ENCODE data around the gene KANK3. TPM values are rescaled to one million over a fixed set of nuclear protein-coding genes. Genes with fewer than 3 reads are reported as not detected.
"Not testable (repeated sequence)": the region's sequence is repeated elsewhere in the genome, so short reads cannot be mapped to it uniquely, and the experiment has no call there.

Gene KANK3
- polyA plus RNA-seq, 1 donor from 2014 or later, result 2.8 TPM

DNA sequence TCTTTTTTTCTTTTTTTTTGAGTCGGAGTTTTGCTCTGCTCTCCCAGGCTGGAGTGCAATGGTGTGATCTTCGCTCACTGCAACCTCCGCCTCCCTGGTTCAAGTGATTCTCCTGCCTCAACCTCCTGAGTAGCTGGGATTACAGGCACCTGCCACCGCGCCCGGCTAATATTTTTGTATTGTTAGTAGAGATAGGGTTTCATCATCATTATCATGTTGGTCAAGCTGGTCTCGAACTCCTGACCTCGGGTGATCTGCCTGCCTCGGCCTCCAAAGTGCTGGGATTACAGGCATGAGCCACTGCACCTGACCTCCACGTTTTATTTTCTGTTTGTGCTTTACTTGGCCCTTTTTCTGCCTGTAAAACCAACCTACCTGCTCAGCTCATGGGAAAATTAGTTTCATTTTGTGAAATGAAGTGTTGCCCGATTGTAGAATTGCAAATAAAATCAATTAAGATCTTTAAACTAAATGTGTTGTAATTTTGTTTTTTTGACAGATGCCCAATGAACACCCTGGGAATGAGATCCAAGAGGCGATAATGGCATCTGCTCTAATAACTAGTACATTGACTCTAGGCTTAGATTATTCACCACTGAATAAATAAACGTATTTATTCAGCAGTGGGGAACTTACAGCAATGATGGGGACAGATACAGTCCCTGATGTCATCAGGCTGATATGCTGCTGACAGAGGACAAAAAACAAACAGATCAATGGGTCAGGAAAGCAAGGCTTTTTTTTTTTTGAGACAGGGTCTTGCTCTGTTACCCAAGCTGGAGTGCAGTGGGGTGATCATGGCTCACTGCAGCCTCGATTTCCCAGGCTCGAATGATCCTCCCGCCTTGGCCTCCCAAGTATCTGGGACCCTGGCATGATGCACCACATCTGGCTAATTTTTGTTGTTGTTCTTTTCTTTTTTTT is 44.9 kb upstream of the KANK3 start:
- TF ChIP-seq EP300 (conservative IDR thresholded peaks at IDR 0.05; ENCODE audit: poor library complexity, severe bottlenecking) (no peak), TAF1 (IDR thresholded peaks at IDR 0.05; ENCODE audit: low read depth) (no peak), SMC3 (conservative IDR thresholded peaks at IDR 0.05; ENCODE audit: poor library complexity) (no peak), POLR2AphosphoS5 (IDR thresholded peaks at IDR 0.05) (no peak), RAD21 (conservative IDR thresholded peaks at IDR 0.05) (no peak)
- Histone ChIP-seq H3K27ac (ENCODE audit: low read length) (no peak overlapping the region), H3K4me3 (ENCODE audit: low read length) (no peak overlapping the region), H3K9me3 (ENCODE audit: low read length) (no peaks in the 10 kb centered on the region), H3K4me2 (ENCODE audit: low read length) (no peak overlapping the region), H3K9ac (ENCODE audit: low read length) (no peak overlapping the region), H4K20me1 (ENCODE audit: insufficient read depth) (peaks cover 17% of the 10 kb centered on the region), H3K27me3 (ENCODE audit: insufficient read depth, low read depth, low read length) (no peaks in the 10 kb centered on the region), H2AFZ (ENCODE audit: low read depth, low read length) (no peak overlapping the region), H3K36me3 (ENCODE audit: insufficient read depth, low read length) (no peaks in the 10 kb centered on the region), H3K9me2 (ENCODE audit: insufficient read depth, low read length) (no peaks in the 10 kb centered on the region), H3F3A (ENCODE audit: insufficient read depth, low read length, poor library complexity, severe bottlenecking) (no peaks in the 10 kb centered on the region), H3K79me2 (replicated peaks; ENCODE audit: insufficient read depth, low read length) (peaks cover 26% of the 10 kb centered on the region)

- TF ChIP-seq EZH2 (IDR thresholded peaks at IDR 0.05; ENCODE audit: borderline replicate concordance, insufficient read depth, low read length, poor library complexity, severe bottlenecking), result no peak
- no peak for TF ChIP-seq TAF1 (IDR thresholded peaks at IDR 0.05; ENCODE audit: low read depth)
- no peak for TF ChIP-seq POLR2AphosphoS5 (IDR thresholded peaks at IDR 0.05)
- TF ChIP-seq RAD21 (conservative IDR thresholded peaks at IDR 0.05), result no peak
- TF ChIP-seq, protein P1, sequence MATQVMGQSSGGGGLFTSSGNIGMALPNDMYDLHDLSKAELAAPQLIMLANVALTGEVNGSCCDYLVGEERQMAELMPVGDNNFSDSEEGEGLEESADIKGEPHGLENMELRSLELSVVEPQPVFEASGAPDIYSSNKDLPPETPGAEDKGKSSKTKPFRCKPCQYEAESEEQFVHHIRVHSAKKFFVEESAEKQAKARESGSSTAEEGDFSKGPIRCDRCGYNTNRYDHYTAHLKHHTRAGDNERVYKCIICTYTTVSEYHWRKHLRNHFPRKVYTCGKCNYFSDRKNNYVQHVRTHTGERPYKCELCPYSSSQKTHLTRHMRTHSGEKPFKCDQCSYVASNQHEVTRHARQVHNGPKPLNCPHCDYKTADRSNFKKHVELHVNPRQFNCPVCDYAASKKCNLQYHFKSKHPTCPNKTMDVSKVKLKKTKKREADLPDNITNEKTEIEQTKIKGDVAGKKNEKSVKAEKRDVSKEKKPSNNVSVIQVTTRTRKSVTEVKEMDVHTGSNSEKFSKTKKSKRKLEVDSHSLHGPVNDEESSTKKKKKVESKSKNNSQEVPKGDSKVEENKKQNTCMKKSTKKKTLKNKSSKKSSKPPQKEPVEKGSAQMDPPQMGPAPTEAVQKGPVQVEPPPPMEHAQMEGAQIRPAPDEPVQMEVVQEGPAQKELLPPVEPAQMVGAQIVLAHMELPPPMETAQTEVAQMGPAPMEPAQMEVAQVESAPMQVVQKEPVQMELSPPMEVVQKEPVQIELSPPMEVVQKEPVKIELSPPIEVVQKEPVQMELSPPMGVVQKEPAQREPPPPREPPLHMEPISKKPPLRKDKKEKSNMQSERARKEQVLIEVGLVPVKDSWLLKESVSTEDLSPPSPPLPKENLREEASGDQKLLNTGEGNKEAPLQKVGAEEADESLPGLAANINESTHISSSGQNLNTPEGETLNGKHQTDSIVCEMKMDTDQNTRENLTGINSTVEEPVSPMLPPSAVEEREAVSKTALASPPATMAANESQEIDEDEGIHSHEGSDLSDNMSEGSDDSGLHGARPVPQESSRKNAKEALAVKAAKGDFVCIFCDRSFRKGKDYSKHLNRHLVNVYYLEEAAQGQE (IDR thresholded peaks at IDR 0.05; ENCODE audit: borderline replicate concordance), result no peak
- TF ChIP-seq MXI1 (conservative IDR thresholded peaks at IDR 0.05; ENCODE audit: poor library complexity, severe bottlenecking), result no peak
- no peak for TF ChIP-seq SMC3 (conservative IDR thresholded peaks at IDR 0.05; ENCODE audit: poor library complexity)
- TF ChIP-seq, protein P2, sequence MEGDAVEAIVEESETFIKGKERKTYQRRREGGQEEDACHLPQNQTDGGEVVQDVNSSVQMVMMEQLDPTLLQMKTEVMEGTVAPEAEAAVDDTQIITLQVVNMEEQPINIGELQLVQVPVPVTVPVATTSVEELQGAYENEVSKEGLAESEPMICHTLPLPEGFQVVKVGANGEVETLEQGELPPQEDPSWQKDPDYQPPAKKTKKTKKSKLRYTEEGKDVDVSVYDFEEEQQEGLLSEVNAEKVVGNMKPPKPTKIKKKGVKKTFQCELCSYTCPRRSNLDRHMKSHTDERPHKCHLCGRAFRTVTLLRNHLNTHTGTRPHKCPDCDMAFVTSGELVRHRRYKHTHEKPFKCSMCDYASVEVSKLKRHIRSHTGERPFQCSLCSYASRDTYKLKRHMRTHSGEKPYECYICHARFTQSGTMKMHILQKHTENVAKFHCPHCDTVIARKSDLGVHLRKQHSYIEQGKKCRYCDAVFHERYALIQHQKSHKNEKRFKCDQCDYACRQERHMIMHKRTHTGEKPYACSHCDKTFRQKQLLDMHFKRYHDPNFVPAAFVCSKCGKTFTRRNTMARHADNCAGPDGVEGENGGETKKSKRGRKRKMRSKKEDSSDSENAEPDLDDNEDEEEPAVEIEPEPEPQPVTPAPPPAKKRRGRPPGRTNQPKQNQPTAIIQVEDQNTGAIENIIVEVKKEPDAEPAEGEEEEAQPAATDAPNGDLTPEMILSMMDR (IDR thresholded peaks at IDR 0.05; ENCODE audit: poor library complexity, severe bottlenecking), result no peak
- no peak for TF ChIP-seq EP300 (conservative IDR thresholded peaks at IDR 0.05; ENCODE audit: poor library complexity, severe bottlenecking)
- no peak overlapping the region for H3K9ac ChIP-seq (ENCODE audit: low read length)
These were observed 43.9 kb upstream of the KANK3 start for GRCh38 chr19:8386990-8387389.

GRCh38 chr19:8386419-8386818 is 43.4 kb upstream of the KANK3 start:
- H3K79me2 ChIP-seq (replicated peaks; ENCODE audit: insufficient read depth, low read length), result peaks cover 11% of the 10 kb centered on the region
- not testable (repeated sequence) for H3K27me3 ChIP-seq (ENCODE audit: insufficient read depth, low read depth, low read length); H3F3A ChIP-seq (ENCODE audit: insufficient read depth, low read length, poor library complexity, severe bottlenecking); H3K9me3 ChIP-seq (ENCODE audit: low read length); H4K20me1 ChIP-seq (ENCODE audit: insufficient read depth); H3K36me3 ChIP-seq (ENCODE audit: insufficient read depth, low read length); H3K27ac ChIP-seq (ENCODE audit: low read length); H3K4me3 ChIP-seq (ENCODE audit: low read length); H3K4me2 ChIP-seq (ENCODE audit: low read length); H3K9me2 ChIP-seq (ENCODE audit: insufficient read depth, low read length); H3K9ac ChIP-seq (ENCODE audit: low read length); H2AFZ ChIP-seq (ENCODE audit: low read depth, low read length)

More at GRCh38 chr19:8386990-8387389, 43.9 kb upstream of the KANK3 start:
- Histone ChIP-seq H3K36me3 (ENCODE audit: insufficient read depth, low read length) (no peaks in the 10 kb centered on the region), H3K9me3 (ENCODE audit: low read length) (no peaks in the 10 kb centered on the region), H3K4me3 (ENCODE audit: low read length) (no peak overlapping the region), H2AFZ (ENCODE audit: low read depth, low read length) (no peak overlapping the region), H3K4me2 (ENCODE audit: low read length) (no peak overlapping the region), H3K27ac (ENCODE audit: low read length) (no peak overlapping the region), H3K9me2 (ENCODE audit: insufficient read depth, low read length) (no peaks in the 10 kb centered on the region), H3F3A (ENCODE audit: insufficient read depth, low read length, poor library complexity, severe bottlenecking) (no peaks in the 10 kb centered on the region), H3K79me2 (replicated peaks; ENCODE audit: insufficient read depth, low read length) (peaks cover 17% of the 10 kb centered on the region), H4K20me1 (ENCODE audit: insufficient read depth) (peaks cover 11% of the 10 kb centered on the region), H3K27me3 (ENCODE audit: insufficient read depth, low read depth, low read length) (no peaks in the 10 kb centered on the region)

DNA sequence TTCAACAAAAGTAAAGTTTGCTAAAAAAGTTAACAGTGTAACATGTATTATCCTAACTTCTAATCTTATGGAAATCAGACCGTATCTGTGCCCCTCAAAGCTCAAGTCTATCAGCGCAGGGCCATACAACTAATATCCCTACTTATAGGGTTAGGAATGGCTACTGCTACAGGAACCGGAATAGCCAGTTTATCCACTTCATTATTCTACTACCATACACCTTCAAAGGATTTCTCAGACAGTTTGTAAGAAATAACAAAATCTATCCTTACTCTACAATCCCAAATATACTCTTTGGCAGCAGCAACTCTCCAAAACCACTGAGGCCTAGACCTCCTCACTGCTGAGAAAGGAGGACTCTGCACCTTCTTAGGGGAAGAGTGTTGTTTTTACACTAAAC is 42.5 kb upstream of the KANK3 start:
- not testable (repeated sequence) for H3K36me3 ChIP-seq (ENCODE audit: insufficient read depth, low read length); H3K27ac ChIP-seq (ENCODE audit: low read length); H3K9me2 ChIP-seq (ENCODE audit: insufficient read depth, low read length); H3K79me2 ChIP-seq (replicated peaks; ENCODE audit: insufficient read depth, low read length); H3F3A ChIP-seq (ENCODE audit: insufficient read depth, low read length, poor library complexity, severe bottlenecking); H3K4me2 ChIP-seq (ENCODE audit: low read length); H3K9me3 ChIP-seq (ENCODE audit: low read length); H3K4me3 ChIP-seq (ENCODE audit: low read length); H4K20me1 ChIP-seq (ENCODE audit: insufficient read depth); H3K9ac ChIP-seq (ENCODE audit: low read length); H2AFZ ChIP-seq (ENCODE audit: low read depth, low read length); H3K27me3 ChIP-seq (ENCODE audit: insufficient read depth, low read depth, low read length)

All from neural cell (in vitro differentiated cells).